Vagina (tissue), 2 donors: ENCODE measurements around the gene FRMD3.

Experiments
- CTCF ChIP-seq, 3 experiments: fragments of 450-650 bp in 2 of 3; fragments of 200-600 bp in 1 of 3; sonication (generic) in 1 of 3; IDR thresholded peaks; one replicate each; pipeline ENCODE4 v1.5.1; 2017 to 2019; ENCODE audit warnings: antibody characterized with exemption in 3 of 3, mild to moderate bottlenecking in 2 of 3, moderate library complexity in 2 of 3
- POLR2A ChIP-seq, 2 donors: fragments of 450-650 bp; IDR thresholded peaks; one replicate each; pipeline ENCODE4 v1.6.1; 2017; ENCODE audit warnings: antibody characterized with exemption in 2 of 2, mild to moderate bottlenecking in 2 of 2, moderate library complexity in 2 of 2
- POLR2AphosphoS5 ChIP-seq, 2 donors: sonication (generic); formaldehyde crosslinking; IDR thresholded peaks; one replicate each; pipeline ENCODE4 v1.9.0; 2017; ENCODE audit warnings: antibody characterized with exemption in 2 of 2, mild to moderate bottlenecking in 2 of 2, low read depth in 1 of 2; ENCODE audit not compliant: insufficient read depth in 1 of 2

GRCh38 chr9:83362341-83362995 is 175.7 kb downstream of the FRMD3 start:
- TF ChIP-seq POLR2A (IDR thresholded peaks at IDR 0.05), result no peak
- no peak for TF ChIP-seq CTCF (IDR thresholded peaks at IDR 0.05)
- TF ChIP-seq POLR2AphosphoS5 (IDR thresholded peaks at IDR 0.05; ENCODE audit: insufficient read depth in 1 of 2, low read depth in 1 of 2), result no peak
